DOHH2 (cell line): ENCODE results near the gene HACL1.

Experiments used
- H3F3A ChIP-seq: fragments of 200-600 bp; sonication (generic), shearing (Covaris generic); 2 replicates; pipeline ENCODE4 v1.6.0; 2016; ENCODE audit warnings: antibody characterized with exemption, mild to moderate bottlenecking; ENCODE audit not compliant: control insufficient read depth, insufficient read depth
- H3K27ac ChIP-seq: fragments of 200-600 bp; sonication (generic); 2 replicates; pipeline ENCODE4 v1.5.1; 2014; ENCODE audit warnings: low read depth, mild to moderate bottlenecking, low read length, moderate library complexity
- H3K27me3 ChIP-seq: fragments of 200-600 bp; sonication (generic); 2 replicates; pipeline ENCODE4 v1.6.1; 2014; ENCODE audit warnings: mild to moderate bottlenecking, low read length, mixed read lengths; ENCODE audit not compliant: control insufficient read depth
- H3K36me3 ChIP-seq: fragments of 200-600 bp; sonication (generic); 2 replicates; pipeline ENCODE4 v1.6.1; 2014; ENCODE audit warnings: mild to moderate bottlenecking, low read length, moderate library complexity, mixed read lengths; ENCODE audit not compliant: control insufficient read depth
- H3K4me1 ChIP-seq: fragments of 200-600 bp; sonication (generic); 2 replicates; pipeline ENCODE4 v1.6.1; 2014; ENCODE audit warnings: mild to moderate bottlenecking, low read length, mixed read lengths; ENCODE audit not compliant: control insufficient read depth
- H3K4me2 ChIP-seq: fragments of 200-600 bp; sonication (generic); 2 replicates; pipeline ENCODE4 v1.6.0; 2014; ENCODE audit warnings: mild to moderate bottlenecking, low read length, moderate library complexity
- H3K4me3 ChIP-seq: fragments of 200-600 bp; sonication (generic); 2 replicates; pipeline ENCODE4 v1.5.1; 2014; ENCODE audit warnings: mild to moderate bottlenecking, low read length, mixed read lengths
- H3K79me2 ChIP-seq: fragments of 200-600 bp; sonication (generic); 2 replicates; pipeline ENCODE4 v1.6.1; 2014; ENCODE audit warnings: mild to moderate bottlenecking, low read length, mixed read lengths; ENCODE audit not compliant: control insufficient read depth
- H3K9me2 ChIP-seq: fragments of 200-600 bp; sonication (generic); replicated peaks from 2 replicates; pipeline ENCODE4 v1.6.1; 2014; ENCODE audit warnings: mild to moderate bottlenecking, low read length, mixed read lengths; ENCODE audit not compliant: control insufficient read depth
- H3K9me3 ChIP-seq: fragments of 200-600 bp; sonication (generic); 2 replicates; pipeline ENCODE4 v1.6.1; 2014; ENCODE audit warnings: antibody characterized with exemption, low read length, mixed read lengths; ENCODE audit not compliant: control insufficient read depth, insufficient read depth
- H4K20me1 ChIP-seq: fragments of 200-600 bp; sonication (generic); 2 replicates; pipeline ENCODE4 v1.6.0; 2014; ENCODE audit warnings: low read depth, mild to moderate bottlenecking, antibody characterized with exemption, low read length, moderate library complexity; ENCODE audit not compliant: control insufficient read depth, insufficient read depth
- EZH2phosphoT487 ChIP-seq: fragments of 200-600 bp; sonication (generic); IDR thresholded peaks from 2 replicates; pipeline ENCODE4 v1.6.1; 2017; ENCODE audit warnings: borderline replicate concordance, mild to moderate bottlenecking, antibody characterized with exemption, low read length, moderate library complexity, mixed read lengths
- TF ChIP-seq, protein P1 (sequence below): fragments of 200-600 bp; sonication (generic); IDR thresholded peaks from one replicate; pipeline ENCODE4 v1.5.1; 2014; ENCODE audit warnings: antibody characterized with exemption, mild to moderate bottlenecking, low read depth, low read length; ENCODE audit not compliant: poor library complexity, severe bottlenecking

HACL1 gene

DNA sequence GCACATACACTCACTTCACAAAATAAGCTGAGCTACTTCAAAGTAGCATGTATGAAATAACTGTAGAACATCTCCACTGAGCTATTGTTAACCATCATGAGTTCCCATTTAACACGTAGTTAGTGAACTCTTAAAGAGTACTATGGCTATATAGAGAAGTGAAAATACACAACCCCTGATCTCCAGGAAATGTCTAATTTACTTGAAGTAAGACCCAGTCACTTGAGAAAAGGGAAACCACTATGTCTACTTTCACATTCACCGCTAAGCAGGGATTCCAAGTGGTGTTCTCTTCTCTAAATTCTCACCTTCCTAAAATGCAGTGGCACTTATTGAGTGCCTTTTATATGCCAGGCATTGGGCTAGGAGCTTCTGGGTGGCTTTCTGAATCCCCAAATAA, 44.9 kb downstream of the HACL1 start:
- Histone ChIP-seq H3F3A (peaks cover 2% of the 10 kb centered on the region; the same call in 1 of the 2 replicates), H3K79me2 (no peaks in the 10 kb centered on the region), H3K9me2 (no peaks in the 10 kb centered on the region), H3K4me3 (no peak overlapping the region), H3K27ac (no peak overlapping the region), H3K36me3 (peaks cover 8% of the 10 kb centered on the region), H3K4me2 (peak overlapping the region; percentile 36), H3K9me3 (no peaks in the 10 kb centered on the region), H4K20me1 (no peaks in the 10 kb centered on the region), H3K27me3 (no peaks in the 10 kb centered on the region), H3K4me1 (peaks cover 18% of the 10 kb centered on the region)
- TF ChIP-seq, protein P1, sequence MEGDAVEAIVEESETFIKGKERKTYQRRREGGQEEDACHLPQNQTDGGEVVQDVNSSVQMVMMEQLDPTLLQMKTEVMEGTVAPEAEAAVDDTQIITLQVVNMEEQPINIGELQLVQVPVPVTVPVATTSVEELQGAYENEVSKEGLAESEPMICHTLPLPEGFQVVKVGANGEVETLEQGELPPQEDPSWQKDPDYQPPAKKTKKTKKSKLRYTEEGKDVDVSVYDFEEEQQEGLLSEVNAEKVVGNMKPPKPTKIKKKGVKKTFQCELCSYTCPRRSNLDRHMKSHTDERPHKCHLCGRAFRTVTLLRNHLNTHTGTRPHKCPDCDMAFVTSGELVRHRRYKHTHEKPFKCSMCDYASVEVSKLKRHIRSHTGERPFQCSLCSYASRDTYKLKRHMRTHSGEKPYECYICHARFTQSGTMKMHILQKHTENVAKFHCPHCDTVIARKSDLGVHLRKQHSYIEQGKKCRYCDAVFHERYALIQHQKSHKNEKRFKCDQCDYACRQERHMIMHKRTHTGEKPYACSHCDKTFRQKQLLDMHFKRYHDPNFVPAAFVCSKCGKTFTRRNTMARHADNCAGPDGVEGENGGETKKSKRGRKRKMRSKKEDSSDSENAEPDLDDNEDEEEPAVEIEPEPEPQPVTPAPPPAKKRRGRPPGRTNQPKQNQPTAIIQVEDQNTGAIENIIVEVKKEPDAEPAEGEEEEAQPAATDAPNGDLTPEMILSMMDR = no peak
- no peak for TF ChIP-seq EZH2phosphoT487

DNA sequence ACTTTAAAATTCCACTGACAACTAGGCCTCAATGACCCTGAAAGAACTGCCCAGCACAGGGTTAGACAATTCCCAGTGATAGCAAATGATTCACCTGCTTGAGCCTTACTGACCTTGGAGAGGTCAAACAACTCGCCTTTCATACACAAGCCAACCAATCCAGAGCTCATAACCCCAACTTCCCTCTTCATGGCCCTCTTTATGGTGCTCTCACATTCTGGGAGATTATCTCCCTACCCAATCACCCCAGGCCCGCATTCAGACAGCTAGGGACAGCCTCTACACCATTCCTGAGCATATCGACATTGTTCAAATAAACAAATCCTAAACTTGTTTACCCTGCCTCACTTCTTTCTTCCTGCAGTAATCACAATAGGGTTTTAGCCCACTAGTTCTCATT, 47.6 kb downstream of the HACL1 start:
- no peaks in the 10 kb centered on the region for H3K9me3 ChIP-seq
- peaks cover 2% of the 10 kb centered on the region; the same call in 1 of the 2 replicates for H3F3A ChIP-seq
- no peaks in the 10 kb centered on the region for H3K9me2 ChIP-seq
- H3K4me3 ChIP-seq = no peak overlapping the region
- no peak overlapping the region for H3K4me2 ChIP-seq
- no peaks in the 10 kb centered on the region for H3K36me3 ChIP-seq
- H3K27me3 ChIP-seq = no peaks in the 10 kb centered on the region
- H3K4me1 ChIP-seq = peaks cover 18% of the 10 kb centered on the region
- H3K79me2 ChIP-seq = no peaks in the 10 kb centered on the region
- no peaks in the 10 kb centered on the region for H4K20me1 ChIP-seq
- H3K27ac ChIP-seq = no peak overlapping the region
- TF ChIP-seq, protein P1 = no peak
- no peak for TF ChIP-seq EZH2phosphoT487

DNA sequence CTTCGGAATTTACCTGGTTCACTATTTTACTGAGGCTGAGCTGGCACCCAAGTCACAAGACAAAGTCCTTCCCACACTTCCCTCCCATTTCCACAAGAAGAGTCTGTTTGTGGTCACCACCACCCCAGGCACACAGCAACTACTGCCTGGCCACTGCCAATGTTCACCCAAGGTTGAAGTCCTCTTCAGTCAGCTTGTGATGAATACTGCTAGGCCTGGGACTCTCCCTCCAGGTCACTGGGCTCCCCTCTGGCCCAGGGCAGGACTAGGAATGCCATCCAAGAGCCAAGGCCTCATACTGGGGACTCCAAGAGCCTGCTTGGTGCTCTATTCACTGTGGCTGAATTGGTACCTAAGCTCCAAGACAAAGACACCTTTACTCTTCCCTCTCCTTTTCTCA, 49.5 kb downstream of the HACL1 start:
- Histone ChIP-seq H3K4me2 (no peak overlapping the region), H3K36me3 (no peaks in the 10 kb centered on the region), H3F3A (peaks cover 2% of the 10 kb centered on the region; the same call in 1 of the 2 replicates), H3K27me3 (no peaks in the 10 kb centered on the region), H3K4me3 (no peak overlapping the region), H3K27ac (no peak overlapping the region), H3K79me2 (no peaks in the 10 kb centered on the region), H3K9me3 (no peaks in the 10 kb centered on the region), H4K20me1 (no peaks in the 10 kb centered on the region), H3K9me2 (no peaks in the 10 kb centered on the region), H3K4me1 (peaks cover 9% of the 10 kb centered on the region)
- TF ChIP-seq, protein P1 = no peak
- TF ChIP-seq EZH2phosphoT487 = no peak
